ENCODE results near the gene OTOA. TPM values are rescaled to one million over a fixed set of nuclear protein-coding genes. Genes with fewer than 3 reads are reported as not detected.

The OTOA gene
- total and polyA plus RNA-seq, 2 of the 8 experiments (the other 6 are each of a cell fraction or from before 2014, with no cell fraction given): 0.06 to 0.32 TPM

- FAIRE-seq (no peak), DNase-seq (ENCODE audit: low read depth in 1 of 2, low spot score in 2 of 2) (no peak)
- Histone ChIP-seq H3K4me3 (ENCODE audit: extremely low read depth in 1 of 4, insufficient read depth in 2 of 4, low read depth in 3 of 4, low read length in 4 of 4) (no peak overlapping the region), H2AK5ac (ENCODE audit: low read depth, low read length) (no peak overlapping the region), H3K27ac (ENCODE audit: low read depth, low read length) (no peak overlapping the region), H4K20me1 (replicated peaks in 1 of 2; ENCODE audit: control insufficient read depth in 1 of 2, insufficient read depth in 2 of 2, low read length in 2 of 2) (no peaks in the 10 kb centered on the region), H3K27me3 (replicated peaks in 1 of 4; ENCODE audit: control insufficient read depth in 3 of 4, extremely low read depth in 1 of 4, insufficient read depth in 3 of 4, low read length in 3 of 4) (no peaks in the 10 kb centered on the region), H3K36me3 (ENCODE audit: control insufficient read depth in 2 of 4, insufficient read depth in 4 of 4, low read length in 3 of 4) (peaks cover 0 to 42% (median 22%) of the 10 kb centered on the region in 4 experiments; a peak in 5 of 8 replicates), H3K9ac (replicated peaks in 1 of 4; ENCODE audit: extremely low read depth in 1 of 4, low read depth in 3 of 4, low read length in 3 of 4) (no peak overlapping the region), H3K79me2 (ENCODE audit: control insufficient read depth in 1 of 2, insufficient read depth in 2 of 2, low read length in 2 of 2) (no peaks in the 10 kb centered on the region), H4K8ac (ENCODE audit: extremely low read depth, insufficient read depth, low read length) (no peak overlapping the region), H3K23ac (ENCODE audit: insufficient read length) (no peak overlapping the region), H2BK15ac (ENCODE audit: low read length) (no peak overlapping the region), H3K14ac (ENCODE audit: insufficient read length) (no peak overlapping the region), H3K4ac (replicated peaks; ENCODE audit: insufficient read length, low read depth, low read length) (no peak overlapping the region), H2AFZ (ENCODE audit: low read length) (no peak overlapping the region), H3K18ac (ENCODE audit: extremely low read depth, low read length) (no peak overlapping the region), H4K91ac (replicated peaks; ENCODE audit: insufficient read length, low read length) (no peak overlapping the region), H3K4me1 (replicated peaks in 1 of 4; ENCODE audit: control insufficient read depth in 3 of 4, insufficient read depth in 4 of 4, low read length in 3 of 4) (no peaks in the 10 kb centered on the region), H4K5ac (ENCODE audit: insufficient read length, low read depth, low read length) (no peak overlapping the region), H3K79me1 (ENCODE audit: low read depth, low read length) (no peaks in the 10 kb centered on the region), H3K56ac (replicated peaks; ENCODE audit: insufficient read length, low read depth, low read length) (no peak overlapping the region), H3K23me2 (ENCODE audit: low read depth, low read length) (no peaks in the 10 kb centered on the region), H2BK12ac (ENCODE audit: low read depth, low read length) (no peak overlapping the region), H2BK120ac (replicated peaks; ENCODE audit: low read depth, low read length) (no peak overlapping the region), H3K9me3 (ENCODE audit: insufficient read depth in 2 of 2, low read depth in 1 of 2, low read length in 1 of 2) (peaks cover 0 to 6% of the 10 kb centered on the region in 2 experiments; a peak in 1 of 4 replicates), H2BK20ac (ENCODE audit: low read length) (no peak overlapping the region), H2BK5ac (ENCODE audit: low read depth, low read length) (no peak overlapping the region), H3K4me2 (ENCODE audit: insufficient read depth in 1 of 2, low read depth in 2 of 2, low read length in 2 of 2) (no peak overlapping the region)
- CTCF ChIA-PET (ENCODE audit: partially characterized antibody): no interaction called here
- TF ChIP-seq RNF2 (IDR thresholded peaks at IDR 0.05; ENCODE audit: borderline replicate concordance, low read depth, low read length, missing control alignments, poor library complexity, severe bottlenecking) (no peak), E2F6 (IDR thresholded peaks at IDR 0.05) (no peak), POLR2A (IDR thresholded peaks at IDR 0.05; ENCODE audit: control extremely low read depth in 1 of 2, low read depth in 2 of 2, low read length in 2 of 2) (no peak), EGR1 (IDR thresholded peaks at IDR 0.05; ENCODE audit: borderline replicate concordance, low read depth, low read length) (no peak), CTBP2 (IDR thresholded peaks at IDR 0.05; ENCODE audit: borderline replicate concordance, insufficient read depth, insufficient read length, low read length) (no peak), CEBPB (IDR thresholded peaks at IDR 0.05; ENCODE audit: low read depth, low read length) (no peak), GTF2F1 (IDR thresholded peaks at IDR 0.05; ENCODE audit: borderline replicate concordance, low read depth, low read length) (no peak)
- 93% methylated on average over 5 of the region's 5 CpGs; no CpG with 5 or more reads in 1 of the 2 experiments for WGBS, 2 experiments (ENCODE audit: extremely low coverage in 1 of 2, insufficient coverage in 1 of 2, insufficient read length in 1 of 2, insufficient replicate concordance in 2 of 2, low coverage in 1 of 2, low lambda C conversion rate in 2 of 2, missing lambda C conversion rate in 1 of 2)
- POLR2A ChIA-PET (ENCODE audit: partially characterized antibody): no interaction called here
These were observed 35.5 kb upstream of the OTOA start for GRCh38 chr16:21628121-21628726.

Data from H1 (cell line).